ENCODE results near the gene FHIP1B. TPM values are rescaled to one million over a fixed set of nuclear protein-coding genes. Genes with fewer than 3 reads are reported as not detected.

FHIP1B gene
- total and polyA plus RNA-seq, 10 donors = 14.9 to 77.6 (median 40.7) TPM

DNA sequence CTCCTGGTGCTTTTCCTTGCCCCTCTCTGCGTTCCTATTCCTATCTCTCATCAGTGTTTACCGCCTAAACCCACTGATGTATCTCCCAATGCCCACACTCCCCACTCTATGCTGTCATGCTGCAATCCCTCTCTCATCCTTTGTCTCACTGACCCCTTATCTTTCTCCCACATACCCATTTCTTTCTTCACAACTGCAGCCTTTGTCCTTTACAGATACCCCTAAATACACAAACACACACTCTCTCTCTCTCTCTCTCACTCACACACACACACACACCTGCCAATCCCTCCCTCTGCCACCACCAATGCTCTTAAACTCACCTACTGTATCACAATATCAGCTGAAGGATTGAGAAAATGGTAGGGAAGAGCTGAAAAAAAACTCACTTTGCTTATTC is 59.0 kb downstream of the FHIP1B start:
- WGBS, 5 donors = 60 to 73% (median 66%) methylated on average over 2 of the region's 2 CpGs
- no peaks in the 10 kb centered on the region for H3K27me3 ChIP-seq (replicated peaks in 1 of 7)
- H3K9me3 ChIP-seq = no peaks in the 10 kb centered on the region
- no peak overlapping the region for H3K4me3 ChIP-seq
- intact Hi-C loops (cut with DNase I; ENCODE audit: low total_unique reads) = no loop called here
- H3K27ac ChIP-seq = no peak overlapping the region
- H3K4me1 ChIP-seq = no peaks in the 10 kb centered on the region
- no peaks in the 10 kb centered on the region for H3K36me3 ChIP-seq
- no peak for DNase-seq
- no peak for TF ChIP-seq POLR2A (IDR thresholded peaks at IDR 0.05)
- TF ChIP-seq, protein P1, sequence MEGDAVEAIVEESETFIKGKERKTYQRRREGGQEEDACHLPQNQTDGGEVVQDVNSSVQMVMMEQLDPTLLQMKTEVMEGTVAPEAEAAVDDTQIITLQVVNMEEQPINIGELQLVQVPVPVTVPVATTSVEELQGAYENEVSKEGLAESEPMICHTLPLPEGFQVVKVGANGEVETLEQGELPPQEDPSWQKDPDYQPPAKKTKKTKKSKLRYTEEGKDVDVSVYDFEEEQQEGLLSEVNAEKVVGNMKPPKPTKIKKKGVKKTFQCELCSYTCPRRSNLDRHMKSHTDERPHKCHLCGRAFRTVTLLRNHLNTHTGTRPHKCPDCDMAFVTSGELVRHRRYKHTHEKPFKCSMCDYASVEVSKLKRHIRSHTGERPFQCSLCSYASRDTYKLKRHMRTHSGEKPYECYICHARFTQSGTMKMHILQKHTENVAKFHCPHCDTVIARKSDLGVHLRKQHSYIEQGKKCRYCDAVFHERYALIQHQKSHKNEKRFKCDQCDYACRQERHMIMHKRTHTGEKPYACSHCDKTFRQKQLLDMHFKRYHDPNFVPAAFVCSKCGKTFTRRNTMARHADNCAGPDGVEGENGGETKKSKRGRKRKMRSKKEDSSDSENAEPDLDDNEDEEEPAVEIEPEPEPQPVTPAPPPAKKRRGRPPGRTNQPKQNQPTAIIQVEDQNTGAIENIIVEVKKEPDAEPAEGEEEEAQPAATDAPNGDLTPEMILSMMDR (IDR thresholded peaks at IDR 0.05 in 8 of 11, conservative IDR thresholded peaks at IDR 0.05 in 3 of 11) = no peak
- TF ChIP-seq POLR2AphosphoS5 (IDR thresholded peaks at IDR 0.05) = no peak

DNA sequence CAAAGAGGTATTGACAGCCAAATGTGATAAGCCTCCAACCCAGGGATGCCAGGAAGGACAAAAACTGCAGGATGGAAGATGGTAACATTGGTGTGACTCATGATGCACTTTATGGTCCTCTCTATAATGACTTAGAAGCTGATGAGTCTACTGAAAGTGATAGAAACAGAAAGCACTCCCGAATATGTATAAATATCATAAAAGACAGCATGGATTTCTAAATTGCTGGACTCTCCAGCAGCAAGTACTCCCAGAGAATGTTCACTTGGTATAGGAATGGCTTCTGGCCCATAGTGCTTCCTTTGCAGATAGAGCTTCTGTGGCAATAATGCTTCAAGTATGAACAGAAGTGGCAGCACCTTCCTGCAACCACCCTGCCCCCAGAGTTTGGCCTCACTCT is 64.2 kb downstream of the FHIP1B start, which contains the start of gene OR52B2:
OR52B2 (minus strand) TSS at position 101 of the 400 bp plus-strand sequence; CDS start at position 101, 0 bp downstream.
- Histone ChIP-seq H3K4me1 (no peaks in the 10 kb centered on the region), H3K27me3 (replicated peaks in 1 of 7) (no peaks in the 10 kb centered on the region), H3K9me3 (peaks cover 0 to 5% (median 4%) of the 10 kb centered on the region in 8 donors), H3K36me3 (no peaks in the 10 kb centered on the region), H3K27ac (no peak within 1 kb of the TSS), H3K4me3 (no peak within 1 kb of the TSS)
- no peak for DNase-seq
- intact Hi-C loops (cut with DNase I; ENCODE audit: low total_unique reads) = no loop called here
- WGBS, 5 donors = 75 to 90% (median 85%) methylated on average over 1 of the region's 1 CpG
- TF ChIP-seq, protein P1 (IDR thresholded peaks at IDR 0.05 in 8 of 11, conservative IDR thresholded peaks at IDR 0.05 in 3 of 11) = no peak
- TF ChIP-seq POLR2A (IDR thresholded peaks at IDR 0.05) (no peak), POLR2AphosphoS5 (IDR thresholded peaks at IDR 0.05) (no peak)

Other genes starting within 250 kb of the FHIP1B start
- gene OR52L1, start 247.7 kb downstream of the FHIP1B start, total RNA-seq = not detected
- not detected for gene OR52L1, start 247.7 kb downstream of the FHIP1B start, polyA plus RNA-seq
- under 1 TPM in 2 of 7 donors, not detected in 5; 0.07 to 0.11 TPM for gene OR56A4, start 227.7 kb downstream of the FHIP1B start, total RNA-seq
- gene OR56A4, start 227.7 kb downstream of the FHIP1B start, polyA plus RNA-seq = not detected
- under 1 TPM in 3 of 7 donors, not detected in 4; 0.09 to 0.19 (median 0.13) TPM for gene OR56A1, start 203.9 kb downstream of the FHIP1B start, total RNA-seq
- gene OR56A1, start 203.9 kb downstream of the FHIP1B start, polyA plus RNA-seq = not detected
- not detected for gene OR56B4, start 127.0 kb downstream of the FHIP1B start, total RNA-seq
- gene OR56B4, start 127.0 kb downstream of the FHIP1B start, polyA plus RNA-seq = not detected
- 1 to 10 TPM in 1 of 7 donors, not detected in 6; 1.2 TPM for gene OR52B2, start 64.3 kb downstream of the FHIP1B start, total RNA-seq
- gene OR52B2, start 64.3 kb downstream of the FHIP1B start, polyA plus RNA-seq = not detected
- not detected for gene OR52W1, start 35.4 kb downstream of the FHIP1B start, total RNA-seq
- not detected for gene OR52W1, start 35.4 kb downstream of the FHIP1B start, polyA plus RNA-seq
- gene C11orf42, start 29.1 kb downstream of the FHIP1B start, total RNA-seq = not detected
- not detected for gene C11orf42, start 29.1 kb downstream of the FHIP1B start, polyA plus RNA-seq
- under 1 TPM in 5 of 7 donors, not detected in 2; 0.23 to 0.60 (median 0.33) TPM for gene CNGA4, start 4.5 kb upstream of the FHIP1B start, total RNA-seq
- under 1 TPM; 0.06 to 0.29 (median 0.09) TPM for gene CNGA4, start 4.5 kb upstream of the FHIP1B start, polyA plus RNA-seq
- gene CCKBR, start 25.2 kb upstream of the FHIP1B start, total RNA-seq = not detected
- gene CCKBR, start 25.2 kb upstream of the FHIP1B start, polyA plus RNA-seq = not detected
- gene CAVIN3, start 85.9 kb upstream of the FHIP1B start, total RNA-seq = 10 to 100 TPM; 10.5 to 42.9 (median 31.8) TPM
- gene CAVIN3, start 85.9 kb upstream of the FHIP1B start, polyA plus RNA-seq = 10 to 100 TPM; 22.3 to 40.2 (median 35.1) TPM
- 10 to 100 TPM; 21.9 to 33.8 (median 27.7) TPM for gene SMPD1, start 155.8 kb upstream of the FHIP1B start, total RNA-seq
- 10 to 100 TPM; 23.8 to 28.9 (median 24.2) TPM for gene SMPD1, start 155.8 kb upstream of the FHIP1B start, polyA plus RNA-seq
- gene APBB1, start 184.5 kb upstream of the FHIP1B start, total RNA-seq = 10 to 100 TPM; 23.5 to 42.4 (median 27.3) TPM
- gene APBB1, start 184.5 kb upstream of the FHIP1B start, polyA plus RNA-seq = 10 to 100 TPM; 18.6 to 25.9 (median 22.2) TPM
- gene HPX, start 206.4 kb upstream of the FHIP1B start, total RNA-seq = 1 to 10 TPM in 6 of 7 donors, not detected in 1; 1.0 to 3.8 (median 2.8) TPM
- 1 to 10 TPM in 1 of 3 donors, under 1 TPM in 2; 0.65 to 1.4 (median 0.83) TPM for gene HPX, start 206.4 kb upstream of the FHIP1B start, polyA plus RNA-seq
- gene TRIM3, start 239.3 kb upstream of the FHIP1B start, total RNA-seq = 10 to 100 TPM; 11.3 to 27.6 (median 19.9) TPM
- gene TRIM3, start 239.3 kb upstream of the FHIP1B start, polyA plus RNA-seq = 1 to 10 TPM; 6.3 to 8.1 (median 6.8) TPM
- 10 to 100 TPM; 29.8 to 72.7 (median 37.1) TPM for gene ARFIP2, start 246.7 kb upstream of the FHIP1B start, total RNA-seq
- gene ARFIP2, start 246.7 kb upstream of the FHIP1B start, polyA plus RNA-seq = 10 to 100 TPM; 23.4 to 36.5 (median 35.8) TPM
- gene TIMM10B, start 246.9 kb upstream of the FHIP1B start, total RNA-seq = 10 to 100 TPM; 32.7 to 71.3 (median 46.9) TPM
- 10 to 100 TPM; 10.7 to 33.8 (median 19.8) TPM for gene TIMM10B, start 246.9 kb upstream of the FHIP1B start, polyA plus RNA-seq

All from spleen (tissue), 11 donors.